Inflammatory macrophage treated with lipopolysaccharide for 1 hour (primary cell): ENCODE data around the gene ETF1.

Experiments used
- DNase-seq, 2 donors: peaks; one replicate each; pipeline ENCODE4 v3.0.0-alpha.2; 2020 to 2022

The ETF1 gene

DNA sequence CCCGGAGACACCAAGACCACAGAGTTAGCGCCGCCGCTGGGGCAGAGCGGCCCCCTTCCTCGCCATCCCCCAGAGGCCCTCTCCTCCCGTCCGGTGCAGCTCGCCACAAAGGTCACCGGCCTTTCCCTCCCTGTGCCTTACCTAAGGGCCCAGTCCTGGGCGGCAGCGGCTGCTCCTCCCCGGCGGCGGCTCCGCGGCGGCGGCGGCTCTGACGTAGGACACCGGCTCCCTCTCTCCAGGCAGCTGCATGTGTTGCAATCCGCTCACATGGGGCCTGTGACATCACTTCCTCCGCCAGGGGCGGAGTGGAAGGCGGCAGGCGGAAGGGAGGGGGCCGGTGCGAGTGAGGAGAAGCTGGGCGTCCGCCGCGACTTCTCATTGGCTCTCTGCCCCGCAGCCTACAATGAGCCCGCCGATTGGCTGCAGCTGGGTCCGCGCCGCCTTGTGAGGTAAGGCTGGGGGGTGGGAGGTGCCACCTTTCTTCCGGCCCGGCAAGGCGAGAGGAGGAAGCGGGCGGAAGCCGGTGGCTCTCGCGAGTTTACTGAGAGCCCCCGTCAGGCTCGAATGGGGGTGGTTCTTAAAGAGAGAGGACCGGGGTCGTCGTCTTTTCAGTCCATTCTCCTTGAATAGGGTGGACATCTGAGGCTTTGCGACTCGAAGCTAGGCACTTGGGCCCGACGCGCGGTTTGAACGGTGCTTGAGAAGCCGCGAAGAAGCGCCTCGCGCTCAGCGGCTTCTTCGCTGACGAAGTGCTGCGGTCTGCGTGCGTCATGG lies at the start of gene ETF1:
TSS of gene ETF1 (minus strand) at position 281 of the 774 bp plus-strand sequence. CDS start 318 bp downstream, outside the sequence.
- DNase-seq: peak; percentile 99 to 100

DNA sequence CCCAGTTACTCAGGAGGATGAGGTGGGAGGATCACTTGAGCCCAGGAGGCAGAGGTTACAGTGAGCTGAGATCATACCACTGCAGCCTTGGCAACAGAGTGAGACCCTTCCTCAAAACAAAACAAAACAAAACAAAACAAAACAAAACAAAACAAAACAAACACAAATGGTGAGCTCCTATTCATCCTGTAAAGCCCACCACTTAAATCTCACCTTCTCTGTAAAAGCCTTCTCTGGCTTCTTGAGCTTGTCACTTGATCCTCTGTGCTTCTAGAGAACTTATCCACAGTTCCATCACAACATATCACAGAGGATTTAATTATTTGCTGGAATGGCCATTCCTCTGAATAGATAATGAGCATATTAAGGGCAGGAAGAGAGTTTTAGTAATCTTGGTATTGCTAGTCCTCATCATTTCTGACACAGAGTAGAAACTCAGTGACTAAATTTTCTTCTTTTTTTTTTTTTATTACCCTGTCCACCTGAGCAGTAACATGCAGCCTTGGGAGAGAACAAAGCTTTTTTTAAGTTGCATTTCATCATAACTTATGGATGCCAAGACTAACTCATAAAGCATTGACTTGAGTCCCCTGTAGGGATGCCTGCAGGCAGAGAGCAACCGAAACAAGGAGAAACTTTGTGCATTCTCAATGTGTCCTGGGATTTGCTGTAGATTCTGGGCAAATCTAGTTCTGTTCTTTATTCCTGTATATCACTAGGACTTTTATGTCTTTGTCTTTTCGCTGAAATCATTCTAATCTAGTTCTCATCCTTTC lies 45.2 kb upstream of the ETF1 start:
- no peak for DNase-seq

DNA sequence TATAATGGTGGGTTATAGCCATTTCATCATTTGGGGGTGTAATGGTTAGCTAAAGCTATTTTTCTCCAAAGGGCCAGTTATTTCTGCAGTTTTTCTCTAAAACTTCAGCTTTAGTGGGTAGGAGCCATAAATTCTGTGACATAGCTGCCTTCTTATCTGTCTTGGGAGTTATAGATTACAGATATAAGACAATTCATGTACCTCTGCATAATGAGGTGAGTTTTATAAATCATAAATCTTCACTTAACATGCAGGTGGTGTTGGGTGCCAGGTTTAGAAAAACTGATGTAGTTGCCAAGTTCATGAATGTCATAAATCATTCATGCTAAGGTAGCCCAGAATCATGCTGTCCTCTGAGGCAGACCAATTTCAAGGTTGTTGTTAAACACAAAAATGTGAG lies 42.1 kb upstream of the ETF1 start:
- DNase-seq: no peak

DNA sequence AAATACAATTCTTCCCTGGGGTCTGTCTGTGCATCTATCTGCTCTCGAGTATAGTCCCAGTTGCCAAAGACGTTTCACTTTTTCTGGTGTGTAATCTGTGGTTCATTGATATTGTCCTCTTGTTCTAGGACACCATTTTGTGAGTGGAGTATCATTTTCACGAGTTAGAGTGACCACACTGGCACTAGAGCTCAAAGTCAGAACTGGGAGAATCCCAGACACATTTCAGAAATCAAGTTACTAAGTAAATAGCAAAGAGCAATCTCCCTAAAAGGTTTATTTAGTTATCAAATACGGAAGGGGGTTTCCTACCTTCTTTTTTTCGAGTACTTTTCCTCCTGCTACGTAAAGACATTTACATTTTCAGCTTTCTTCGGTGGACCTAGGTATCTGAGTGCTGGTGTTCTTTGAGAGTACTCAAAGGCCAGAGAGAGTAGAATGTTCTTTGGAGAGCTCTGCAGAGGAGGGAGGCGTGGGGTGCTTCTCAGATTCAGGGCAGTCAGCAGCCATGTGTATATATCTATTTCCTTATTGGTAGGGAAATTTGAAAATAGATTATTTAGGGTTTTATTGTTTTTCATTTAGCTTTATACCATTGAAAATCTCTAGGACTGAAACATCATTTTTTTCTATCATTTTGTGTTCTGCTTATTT lies 41.1 kb upstream of the ETF1 start:
- DNase-seq: no peak

DNA sequence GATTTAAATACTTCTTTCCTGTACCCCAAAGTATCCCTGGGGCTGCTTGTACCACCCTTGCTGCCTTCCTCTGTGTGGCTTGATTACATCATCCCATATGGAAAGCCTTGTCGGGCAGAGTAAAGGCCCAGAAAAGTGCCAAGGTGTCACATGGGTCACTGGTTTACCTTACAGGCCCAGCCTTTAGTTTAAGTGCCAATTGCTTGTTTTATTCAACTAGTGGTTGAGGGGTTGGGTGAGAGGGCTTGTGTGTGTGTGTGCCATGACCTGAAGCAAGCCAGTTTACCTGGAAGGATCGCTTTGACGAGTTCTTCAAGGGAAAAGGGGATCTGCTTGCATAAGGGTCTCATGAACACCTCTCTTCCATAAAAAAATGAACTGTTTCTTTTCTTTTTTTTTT lies 39.9 kb upstream of the ETF1 start:
- DNase-seq: no peak

DNA sequence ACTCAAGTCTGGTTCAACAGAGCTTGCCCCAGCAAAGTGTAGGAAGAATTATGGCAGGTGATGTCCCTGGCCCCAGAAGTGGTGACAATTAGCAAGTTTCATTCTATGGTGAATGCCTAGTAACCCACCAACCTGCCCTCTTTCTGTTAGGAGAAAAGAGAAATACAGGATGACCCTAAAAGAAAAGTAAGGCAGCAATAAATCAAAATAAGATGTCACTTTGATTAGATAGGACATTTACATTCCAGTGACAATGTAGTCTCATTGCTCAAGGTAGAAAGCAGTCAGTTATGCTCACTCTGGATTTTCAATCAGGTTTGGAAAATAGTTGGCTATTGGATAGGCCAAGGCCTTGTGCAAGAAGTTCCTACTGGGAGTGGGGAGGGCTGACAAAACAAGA lies 37.7 kb upstream of the ETF1 start:
- DNase-seq: no peak

DNA sequence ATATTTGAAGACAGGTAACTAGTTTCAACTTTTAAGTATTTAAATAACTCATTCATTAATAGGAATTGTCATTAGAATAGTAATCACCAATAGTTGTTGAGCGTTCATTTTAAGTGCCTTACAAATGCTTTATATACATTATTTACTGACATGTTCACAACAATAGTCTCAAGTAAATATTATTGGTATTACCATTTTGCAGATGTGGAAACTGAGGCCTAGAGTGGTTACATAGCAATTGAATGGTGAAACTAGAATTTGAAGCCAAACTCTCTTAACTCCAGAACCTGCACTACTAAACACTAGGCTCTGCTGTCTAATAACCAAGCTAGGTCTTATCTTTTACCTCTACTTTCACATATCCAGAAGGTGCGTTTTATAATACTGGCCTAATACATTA lies 37.0 kb upstream of the ETF1 start:
- DNase-seq: no peak

DNA sequence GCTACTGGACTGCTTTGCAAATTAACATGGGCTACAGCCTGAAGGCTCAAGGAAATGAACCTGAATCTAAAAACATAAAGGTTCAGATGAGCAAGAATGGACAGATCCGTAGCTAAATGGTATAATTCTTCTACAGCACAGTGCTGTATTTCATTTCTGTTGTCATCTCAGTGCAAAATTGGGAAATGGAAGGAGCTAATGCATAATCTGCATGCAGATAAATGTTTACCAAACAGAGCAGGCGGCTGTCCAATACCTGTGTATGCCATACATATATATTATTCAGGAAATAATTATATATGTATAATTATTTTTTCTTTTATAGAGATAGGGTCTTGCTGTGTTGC lies 36.5 kb upstream of the ETF1 start:
- no peak for DNase-seq

DNA sequence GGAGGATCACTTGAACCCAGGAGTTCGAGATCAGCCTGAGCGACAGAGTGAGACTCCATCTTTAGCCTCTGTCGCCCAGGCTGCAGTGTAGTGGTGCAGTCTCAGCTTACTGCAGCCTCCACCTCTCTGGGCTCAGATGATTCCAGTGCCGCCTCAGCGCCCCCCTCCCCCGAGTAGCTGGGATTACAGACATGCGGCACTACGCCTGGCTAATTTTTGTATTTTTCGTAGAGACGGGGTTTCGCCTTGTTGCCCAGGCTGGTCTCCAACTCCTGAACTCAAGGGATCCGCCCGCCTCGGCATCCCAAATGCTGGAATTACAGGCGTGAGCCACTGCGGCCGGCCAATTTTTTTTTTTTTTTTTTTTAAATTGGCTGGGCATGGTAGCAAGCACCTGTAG lies 34.4 kb upstream of the ETF1 start:
- DNase-seq: no peak

DNA sequence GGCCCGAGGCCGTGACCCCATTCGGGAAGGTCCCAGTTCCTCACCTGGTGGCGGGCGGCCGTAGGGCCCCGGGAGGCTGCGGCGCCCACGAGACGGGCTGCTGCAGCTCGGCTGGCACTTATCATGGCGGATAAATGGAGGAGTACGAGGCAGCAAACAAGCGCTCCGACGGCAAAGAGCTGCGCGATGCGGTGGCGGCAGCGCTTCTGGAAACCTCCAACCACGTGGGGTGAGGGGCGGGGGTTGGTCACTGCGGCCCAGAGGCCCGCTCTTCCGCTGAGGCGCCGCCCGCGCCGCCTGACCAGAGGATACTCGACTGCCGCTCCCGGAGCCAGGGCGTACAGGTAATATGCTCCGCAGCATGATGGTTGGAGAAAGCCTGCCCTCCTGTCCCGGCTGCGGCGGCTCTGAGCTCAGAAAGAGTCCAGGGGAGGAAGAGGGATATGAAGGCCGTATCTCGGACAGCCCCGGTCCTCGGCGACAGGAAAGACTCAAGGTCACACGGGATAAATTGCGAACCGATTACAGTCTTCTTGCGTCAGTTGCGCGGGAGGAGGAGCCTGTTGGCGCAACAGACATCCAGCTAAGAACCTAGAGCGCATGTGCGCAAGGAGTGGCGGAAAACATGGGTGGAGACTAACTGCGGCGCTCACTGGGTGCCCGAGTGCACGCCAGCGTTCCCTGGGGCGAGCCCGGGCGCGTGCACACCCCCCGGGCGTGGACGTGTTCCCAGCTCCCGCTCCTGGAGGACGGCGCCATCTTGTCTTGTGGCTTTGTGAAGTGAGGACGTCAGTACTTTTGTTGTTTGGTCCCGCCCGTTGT lies 32.4 kb upstream of the ETF1 start, which contains the start of gene HSPA9:
TSS of gene HSPA9 (minus strand) at position 208 of the 822 bp plus-strand sequence. CDS start at position 125, 83 bp downstream.
- DNase-seq: peak; percentile 99 to 100

DNA sequence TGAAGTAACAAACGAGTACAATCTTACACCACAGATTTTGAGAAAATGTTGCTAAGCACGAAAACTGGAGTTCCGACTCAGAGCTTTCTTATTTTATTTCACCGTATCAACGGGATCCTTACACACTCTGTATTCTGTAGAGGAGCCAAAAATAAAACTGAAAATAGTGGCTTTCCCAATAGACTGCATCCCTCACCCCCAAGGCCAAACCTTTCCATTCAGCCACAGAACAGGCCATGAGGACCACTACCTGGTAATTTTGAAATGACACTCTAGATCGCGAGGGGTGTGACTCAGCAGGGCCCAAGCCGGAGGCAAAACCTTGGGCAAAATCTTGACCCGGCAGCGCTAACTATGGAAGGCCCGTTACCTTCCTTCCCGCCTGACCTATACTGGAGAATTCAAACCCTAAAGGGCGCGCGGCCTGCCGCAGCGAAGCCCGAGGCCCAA lies 31.7 kb upstream of the ETF1 start:
- no peak for DNase-seq

DNA sequence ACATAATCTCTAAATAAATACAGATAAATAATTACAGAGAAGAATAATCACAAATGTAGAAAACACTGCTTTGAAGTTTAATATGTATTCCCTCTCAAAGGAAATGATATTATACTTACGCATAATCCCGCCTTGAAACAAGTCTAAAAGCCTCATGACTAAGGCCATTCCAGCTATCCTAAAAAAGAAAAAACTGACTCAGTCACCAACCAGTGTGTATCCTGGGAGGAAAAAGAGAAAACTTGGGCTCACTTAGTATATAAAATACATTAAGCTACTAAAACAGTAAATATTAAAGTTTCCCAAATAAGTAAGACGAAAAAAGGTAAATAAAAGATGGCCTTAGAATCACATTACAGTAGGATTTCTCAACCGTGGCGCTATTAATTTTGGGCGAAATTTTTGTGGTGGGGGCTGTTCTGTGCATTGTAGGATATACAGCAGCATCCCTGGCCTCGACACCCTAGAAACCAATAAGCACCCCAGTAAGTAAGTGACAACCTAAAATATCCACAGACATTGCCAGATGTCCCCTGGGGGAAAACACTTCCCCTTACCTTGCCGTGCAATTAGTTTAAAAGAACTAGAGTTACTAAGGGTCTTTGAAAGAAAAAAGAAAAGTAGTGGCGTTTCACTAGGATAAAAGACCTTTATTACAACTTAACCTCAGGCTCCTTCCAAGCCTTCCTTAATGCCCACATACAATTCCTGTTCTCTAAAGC lies 31.1 kb upstream of the ETF1 start:
- peak in 1 of 2 donors; percentile 6 for DNase-seq

DNA sequence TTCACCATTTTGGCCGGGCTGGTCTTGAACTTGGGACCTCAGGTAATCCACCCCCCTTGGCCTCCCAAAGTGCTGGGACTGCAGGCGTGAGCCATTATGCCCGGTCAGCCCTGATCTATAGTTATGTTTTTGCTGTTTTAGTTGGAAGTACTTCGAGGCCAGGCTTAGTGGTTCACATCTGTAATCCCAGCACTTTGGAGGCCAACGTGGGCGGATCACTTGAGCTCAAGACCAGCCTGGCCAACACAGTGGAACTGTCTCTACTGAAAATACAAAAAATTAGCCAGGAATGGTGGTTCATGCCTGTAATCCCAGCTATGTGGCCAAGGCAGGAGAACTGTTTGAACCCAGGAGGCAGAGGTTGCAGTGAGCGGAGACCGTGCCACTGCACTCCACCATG lies 30.2 kb upstream of the ETF1 start:
- DNase-seq: no peak

DNA sequence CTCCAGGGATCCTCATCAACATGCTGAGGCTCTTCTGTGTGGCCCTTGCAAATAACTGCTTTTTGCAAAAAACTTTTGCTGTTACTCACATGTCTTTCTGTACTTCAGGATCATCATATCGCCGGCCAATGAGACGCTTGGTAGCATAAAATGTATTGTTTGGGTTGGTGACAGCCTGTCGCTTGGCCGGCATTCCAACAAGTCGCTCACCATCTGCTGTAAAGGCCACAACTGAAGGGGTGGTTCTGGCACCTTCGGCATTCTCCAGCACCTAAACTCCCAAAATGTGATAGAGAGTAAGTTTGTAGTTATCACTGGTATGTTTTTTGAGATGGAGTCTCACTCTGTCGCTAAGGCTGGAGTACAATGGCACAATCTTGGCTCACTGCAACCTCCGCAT lies 27.8 kb upstream of the ETF1 start:
- DNase-seq: no peak

DNA sequence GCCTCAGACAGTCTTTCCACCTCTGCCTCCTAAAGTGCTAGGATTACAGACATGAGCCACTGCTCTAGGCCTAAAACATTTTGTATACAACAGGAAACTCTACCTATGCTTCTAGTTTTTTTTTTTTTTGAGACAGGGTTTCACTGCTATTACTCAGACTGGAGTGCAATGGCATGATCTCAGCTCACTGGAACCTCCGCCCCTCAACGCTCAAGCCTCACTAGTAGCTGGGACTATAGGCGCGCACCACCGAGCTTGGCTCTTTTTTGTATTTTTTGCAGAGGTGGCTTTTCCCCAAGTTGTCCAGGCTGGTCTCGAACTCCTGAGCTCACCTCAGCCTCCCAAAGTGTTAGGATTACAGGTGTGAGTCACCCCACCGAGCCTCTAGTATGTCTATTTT lies 26.7 kb upstream of the ETF1 start:
- DNase-seq: no peak

DNA sequence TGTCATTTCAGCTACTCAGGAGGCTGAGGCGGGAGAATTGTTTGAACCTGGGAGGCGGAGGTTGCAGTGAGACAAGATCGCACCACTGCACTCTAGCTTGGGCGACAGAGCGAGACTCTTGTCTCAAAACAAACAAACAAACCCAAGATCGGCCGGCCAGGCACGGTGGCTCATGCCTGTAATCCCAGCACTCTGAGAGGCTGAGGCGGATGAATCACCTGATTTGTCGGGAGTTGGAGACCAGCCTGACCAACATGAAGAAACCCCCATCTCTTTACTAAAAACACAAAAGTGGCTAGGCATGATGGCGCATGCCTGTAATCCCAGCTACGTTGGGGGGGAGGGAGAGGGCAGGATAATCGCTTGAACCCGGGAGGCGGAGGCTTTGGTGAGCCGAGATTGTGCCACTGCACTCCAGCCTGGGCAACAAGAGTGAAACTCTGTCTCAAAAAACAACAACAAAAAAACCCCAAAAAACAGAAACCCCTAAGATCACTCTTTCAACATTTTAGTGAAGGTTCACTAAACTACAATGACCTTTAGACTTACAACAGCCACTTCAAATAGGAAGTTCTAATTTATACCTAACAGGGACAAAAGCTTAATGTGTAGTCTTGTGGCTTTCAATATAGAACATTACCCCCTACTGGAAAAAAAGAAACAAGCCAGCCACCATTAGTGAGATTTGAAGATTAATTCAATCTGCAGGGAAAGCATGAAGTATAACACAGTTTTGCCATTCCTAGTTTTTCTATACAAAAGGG lies 25.2 kb upstream of the ETF1 start:
- no peak for DNase-seq

DNA sequence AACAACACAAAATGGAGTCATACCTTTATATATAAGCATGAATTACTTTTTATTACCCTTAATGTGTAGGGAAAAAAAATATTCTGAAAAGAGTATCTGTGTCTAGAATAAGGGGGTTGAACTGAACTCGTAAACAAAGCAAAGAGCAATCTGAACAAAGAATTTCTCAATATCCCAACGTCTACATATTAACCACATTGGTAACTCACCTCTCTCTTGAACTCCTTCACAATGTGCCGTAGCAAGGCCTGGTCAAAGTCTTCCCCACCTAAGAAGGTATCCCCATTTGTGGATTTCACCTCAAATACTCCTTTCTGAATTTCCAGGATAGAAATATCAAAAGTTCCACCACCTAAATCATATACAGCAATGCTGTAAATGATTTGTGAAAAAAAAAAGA lies 23.8 kb upstream of the ETF1 start:
- DNase-seq: no peak

DNA sequence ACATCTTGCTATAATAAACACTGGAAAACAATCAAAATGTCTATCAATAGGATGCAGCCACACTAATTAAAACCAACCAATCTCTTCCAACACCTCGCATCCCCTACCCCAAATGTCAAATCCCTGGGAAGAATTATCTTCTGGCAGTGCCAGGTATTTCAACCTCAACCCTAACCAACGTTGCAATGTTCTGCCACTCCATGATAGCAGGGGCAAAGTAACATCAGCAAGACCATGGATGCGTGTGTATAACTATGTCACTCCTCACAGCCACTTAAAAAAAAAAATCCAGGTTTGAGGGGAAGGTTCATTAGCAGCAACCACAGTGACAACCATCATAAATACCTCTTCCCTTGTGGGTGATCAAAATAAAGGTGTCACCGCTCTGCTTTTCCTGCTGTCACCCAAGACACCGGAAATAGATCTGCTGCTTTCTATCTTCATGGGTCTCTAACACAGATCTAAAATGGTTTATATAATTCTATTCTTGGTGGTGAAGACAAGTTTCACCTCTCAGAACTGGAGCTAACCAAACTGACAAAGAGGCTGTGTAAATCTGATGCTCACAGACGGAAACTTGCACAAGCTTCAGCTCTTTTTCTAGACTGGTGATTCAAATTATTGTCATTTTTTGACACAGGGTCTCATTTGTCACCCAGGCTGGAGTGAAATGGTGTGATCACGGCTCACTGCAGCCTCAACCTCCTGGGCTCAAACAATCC lies 22.2 kb upstream of the ETF1 start:
- DNase-seq: no peak

DNA sequence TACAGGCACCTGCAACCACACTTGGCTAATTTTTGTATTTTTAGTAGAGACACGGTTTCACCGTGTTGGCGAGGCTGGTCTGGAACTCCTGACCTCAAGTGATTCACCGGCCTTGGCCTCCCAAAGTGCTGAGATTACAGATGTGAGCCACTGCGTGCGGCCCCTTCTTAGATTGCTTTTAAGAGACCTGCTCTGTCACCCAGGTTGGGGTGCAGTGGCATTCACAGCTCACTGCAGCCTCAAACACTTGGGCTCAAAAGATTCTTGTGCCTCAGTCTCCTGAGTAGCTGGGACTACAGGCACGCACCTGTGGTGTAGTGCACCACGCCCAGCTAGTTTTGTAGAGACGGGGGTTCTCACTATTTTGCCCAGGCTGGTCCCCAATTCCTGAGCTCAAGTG lies 21.2 kb upstream of the ETF1 start:
- no peak for DNase-seq

DNA sequence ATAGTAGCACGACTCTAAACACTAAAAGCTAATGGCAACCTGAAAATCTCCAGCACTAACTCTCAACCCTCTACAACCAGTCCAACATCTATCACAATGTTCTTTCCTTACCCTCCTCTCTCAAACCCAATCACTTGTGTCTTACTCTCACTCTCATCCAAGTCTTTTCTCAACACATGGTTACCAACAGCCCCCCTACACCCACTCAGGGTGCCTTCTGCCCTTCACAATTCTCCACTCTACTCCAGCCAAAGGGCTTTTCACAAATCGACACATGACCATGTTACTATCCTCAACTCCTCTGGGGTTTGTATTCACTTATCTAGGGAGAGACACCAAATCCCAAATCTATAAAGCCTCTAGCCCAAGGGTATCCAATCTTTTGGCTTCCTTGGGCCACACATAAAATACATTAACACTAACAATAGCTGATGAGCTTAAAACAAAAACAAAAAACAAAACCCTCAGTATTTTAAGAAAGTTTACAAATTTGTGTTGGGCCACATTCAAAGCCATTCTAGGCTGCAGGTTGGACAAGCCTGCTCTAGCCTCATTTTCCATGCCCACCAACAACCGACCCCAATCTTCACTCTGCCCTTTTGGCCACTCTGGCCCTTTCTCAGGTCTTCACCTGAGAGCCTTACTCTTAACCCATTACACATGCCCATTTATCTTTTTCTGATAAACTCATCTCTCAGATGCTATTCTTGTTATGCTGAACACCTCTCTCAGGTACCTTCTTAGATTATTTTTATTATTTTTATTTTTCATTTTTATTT lies 20.5 kb upstream of the ETF1 start:
- no peak for DNase-seq
